ENCODE results near the gene LARP1. TPM values are rescaled to one million over a fixed set of nuclear protein-coding genes. Genes with fewer than 3 reads are reported as not detected.

The LARP1 gene
- total RNA-seq, 6 donors from 2014 or later: 107 to 154 (median 129) TPM

- TF ChIP-seq POLR2A (IDR thresholded peaks at IDR 0.05): peak in 3 of 4 donors; percentile 74 to 86 (median 80)
- TF ChIP-seq POLR2AphosphoS5 (IDR thresholded peaks at IDR 0.05): peak; percentile 47 to 81
- peak in 3 of 6 experiments; percentile 12 to 20 (median 15) for TF ChIP-seq CTCF (IDR thresholded peaks at IDR 0.05)
- TF ChIP-seq EP300 (IDR thresholded peaks at IDR 0.05): no peak
- peak; percentile 92 to 96 for ATAC-seq (ENCODE audit: low FRiP score in 2 of 2)
Measured at GRCh38 chr5:154857530-154858296, 102.5 kb downstream of the LARP1 start.

GRCh38 chr5:154858297-154858971 lies 103.3 kb downstream of the LARP1 start, which contains the start of gene CNOT8:
CNOT8 (plus strand) TSS chr5:154858627; CDS start chr5:154863279, 4,652 bp downstream.
- TF ChIP-seq POLR2A (IDR thresholded peaks at IDR 0.05) (peak in 3 of 4 donors; percentile 84 to 97 (median 91)), EP300 (IDR thresholded peaks at IDR 0.05) (peak in 1 of 4 donors; percentile 12), CTCF (IDR thresholded peaks at IDR 0.05) (peak in 2 of 6 experiments; percentile 9 to 12), POLR2AphosphoS5 (IDR thresholded peaks at IDR 0.05) (peak; percentile 94)
- Histone ChIP-seq H3K27ac (peak within 1 kb of the TSS; percentile 97 to 98 (median 98)), H3K27me3 (no peaks in the 10 kb centered on the region), H3K9me3 (no peaks in the 10 kb centered on the region), H3K4me1 (peaks cover 41 to 56% (median 47%) of the 10 kb centered on the region in 4 donors), H3K4me3 (peak within 1 kb of the TSS; percentile 70 to 89 (median 78)), H3K36me3 (peaks cover 0 to 5% (median 1%) of the 10 kb centered on the region in 4 donors)
- ATAC-seq (ENCODE audit: low FRiP score in 2 of 2) (peak; percentile 94 to 98), DNase-seq (peak; percentile 99)
- 0 to 1% methylated on average over 37 to 65 of the region's 65 CpGs for WGBS, 2 donors

More at GRCh38 chr5:154857530-154858296, 102.5 kb downstream of the LARP1 start:
- Histone ChIP-seq H3K36me3 (no peaks in the 10 kb centered on the region), H3K4me3 (peak overlapping the region; percentile 53 to 89 (median 78)), H3K4me1 (peaks cover 34 to 49% (median 40%) of the 10 kb centered on the region in 4 donors), H3K27me3 (no peaks in the 10 kb centered on the region), H3K27ac (peak overlapping the region; percentile 97 to 98 (median 98)), H3K9me3 (no peaks in the 10 kb centered on the region)
- peak; percentile 96 to 97 for DNase-seq
- WGBS, 2 donors: 0 to 3% methylated on average over 29 to 50 of the region's 59 CpGs

GRCh38 chr5:154858972-154859871 lies 104.0 kb downstream of the LARP1 start:
- Histone ChIP-seq H3K4me1 (peaks cover 43 to 58% (median 49%) of the 10 kb centered on the region in 4 donors), H3K9me3 (no peaks in the 10 kb centered on the region), H3K27me3 (no peaks in the 10 kb centered on the region), H3K27ac (peak overlapping the region; percentile 97 to 98 (median 98)), H3K36me3 (peaks cover 0 to 13% (median 4%) of the 10 kb centered on the region in 4 donors), H3K4me3 (peak overlapping the region; percentile 70 to 89 (median 78))
- ATAC-seq (ENCODE audit: low FRiP score in 2 of 2): no peak
- WGBS, 2 donors: 0% methylated on average over 26 of the region's 26 CpGs
- no peak for DNase-seq
- TF ChIP-seq POLR2AphosphoS5 (IDR thresholded peaks at IDR 0.05) (peak in 1 of 2 donors; percentile 2), POLR2A (IDR thresholded peaks at IDR 0.05) (peak in 1 of 4 donors; percentile 32), CTCF (IDR thresholded peaks at IDR 0.05) (no peak)

- Histone ChIP-seq H3K27me3 (no peaks in the 10 kb centered on the region), H3K36me3 (peaks cover 0 to 22% (median 9%) of the 10 kb centered on the region in 4 donors), H3K4me1 (peaks cover 43 to 60% (median 52%) of the 10 kb centered on the region in 4 donors), H3K27ac (peak overlapping the region; percentile 97 to 98 (median 98)), H3K4me3 (peak overlapping the region; percentile 2 to 89 (median 78)), H3K9me3 (no peaks in the 10 kb centered on the region)
- DNase-seq (peak in 1 of 2 donors; percentile 83), ATAC-seq (ENCODE audit: low FRiP score in 2 of 2) (no peak)
- 21 to 30% methylated on average over 3 to 5 of the region's 5 CpGs for WGBS, 2 donors
- TF ChIP-seq POLR2A (IDR thresholded peaks at IDR 0.05) (peak in 2 of 4 donors; percentile 10 to 71), CTCF (IDR thresholded peaks at IDR 0.05) (no peak), POLR2AphosphoS5 (IDR thresholded peaks at IDR 0.05) (peak; percentile 29 to 62), EP300 (IDR thresholded peaks at IDR 0.05) (no peak)
Measured at GRCh38 chr5:154860123-154860522, 104.9 kb downstream of the LARP1 start.

All from upper lobe of left lung (tissue), 6 donors.